Uterus (tissue), 2 donors: ENCODE measurements around the gene COPS7A.

Experiments
- CTCF ChIP-seq, 4 experiments: fragments of 200-600 bp in 2 of 4; fragments of 450-650 bp in 2 of 4; sonication (generic) in 2 of 4; IDR thresholded peaks; one replicate each; pipeline ENCODE4 v1.5.1; 2016 to 2019; ENCODE audit warnings: antibody characterized with exemption in 4 of 4, mild to moderate bottlenecking in 2 of 4, moderate library complexity in 1 of 4
- POLR2A ChIP-seq, 2 donors: fragments of 450-650 bp; IDR thresholded peaks; one replicate each; pipeline ENCODE4 v1.6.1; 2016; ENCODE audit warnings: antibody characterized with exemption in 2 of 2, mild to moderate bottlenecking in 1 of 2, moderate library complexity in 1 of 2

- TF ChIP-seq CTCF (IDR thresholded peaks at IDR 0.05) (no peak), POLR2A (IDR thresholded peaks at IDR 0.05) (no peak)
These were observed 45.1 kb downstream of the COPS7A start for GRCh38 chr12:6768990-6769389.
